Neuronal stem cell (in vitro differentiated cells): Measurements from ENCODE around the gene SPATA20.

Experiments
- DNase-seq: peaks from one replicate; pipeline ENCODE4 v3.0.0-alpha.2; 2013; ENCODE audit warnings: low spot score
- H2AFZ ChIP-seq: one replicate; pipeline ENCODE4 v1.6.1; 2013; ENCODE audit warnings: mild to moderate bottlenecking, low read length, inconsistent platforms
- H2AK5ac ChIP-seq: 2 replicates; pipeline ENCODE4 v1.6.1; 2013; ENCODE audit warnings: low read depth, mild to moderate bottlenecking, inconsistent platforms, low read length, moderate library complexity, mixed read lengths
- H2BK120ac ChIP-seq: 2 replicates; pipeline ENCODE4 v1.6.1; 2013; ENCODE audit warnings: low read depth, mild to moderate bottlenecking, inconsistent platforms, low read length, moderate library complexity, mixed read lengths
- H2BK12ac ChIP-seq: one replicate; pipeline ENCODE4 v1.6.1; 2013; ENCODE audit warnings: low read length, inconsistent platforms
- H2BK15ac ChIP-seq: 2 replicates; pipeline ENCODE4 v1.6.1; 2013; ENCODE audit warnings: mild to moderate bottlenecking, low read length, inconsistent platforms, mixed read lengths
- H2BK5ac ChIP-seq: one replicate; pipeline ENCODE4 v1.6.1; 2013; ENCODE audit warnings: inconsistent platforms, mild to moderate bottlenecking, low read length, moderate library complexity
- H3K14ac ChIP-seq: one replicate; pipeline ENCODE4 v1.6.1; 2013; ENCODE audit warnings: low read length, inconsistent platforms
- H3K18ac ChIP-seq: 2 replicates; pipeline ENCODE4 v1.6.1; 2013; ENCODE audit warnings: low read length, inconsistent platforms
- H3K23ac ChIP-seq: 2 replicates; pipeline ENCODE4 v1.6.1; 2013; ENCODE audit warnings: low read depth, mild to moderate bottlenecking, mixed read lengths, low read length, inconsistent platforms; ENCODE audit not compliant: poor library complexity
- H3K27ac ChIP-seq: replicated peaks from 3 replicates; pipeline ENCODE4 v1.5.1; 2013; ENCODE audit warnings: low read length, inconsistent platforms
- H3K27me3 ChIP-seq, 3 experiments: 2 replicates each; pipeline ENCODE4 v1.6.1; 2013; ENCODE audit warnings: low read length in 3 of 3, mild to moderate bottlenecking in 2 of 3, inconsistent platforms in 1 of 3, low read depth in 1 of 3, mixed read lengths in 1 of 3, moderate library complexity in 1 of 3; ENCODE audit not compliant: control insufficient read depth in 3 of 3, insufficient read depth in 3 of 3
- H3K36me3 ChIP-seq, 2 donors: replicated peaks in 1 of 2; 2 replicates each; pipeline ENCODE4 v1.6.1; 2013; ENCODE audit warnings: low read length in 2 of 2; ENCODE audit not compliant: control insufficient read depth in 2 of 2, insufficient read depth in 2 of 2
- H3K4ac ChIP-seq: 2 replicates; pipeline ENCODE4 v1.6.1; 2013; ENCODE audit warnings: inconsistent platforms, mild to moderate bottlenecking, low read length, moderate library complexity
- H3K4me1 ChIP-seq, 2 donors: 1 replicate in 1 of 2; 2 replicates in 1 of 2; pipeline ENCODE4 v1.6.1; 2013; ENCODE audit warnings: low read length in 2 of 2, low read depth in 1 of 2; ENCODE audit not compliant: control insufficient read depth in 2 of 2, insufficient read depth in 1 of 2
- H3K4me2 ChIP-seq: one replicate; pipeline ENCODE4 v1.6.1; 2013; ENCODE audit warnings: mild to moderate bottlenecking, low read length, inconsistent platforms; ENCODE audit not compliant: insufficient read depth, poor library complexity, severe bottlenecking
- H3K4me3 ChIP-seq, 2 donors: 2 replicates each; pipeline ENCODE4 v1.5.1; 2013; ENCODE audit warnings: low read length in 2 of 2, mild to moderate bottlenecking in 2 of 2, inconsistent platforms in 1 of 2, moderate library complexity in 1 of 2
- H3K79me1 ChIP-seq: one replicate; pipeline ENCODE4 v1.6.1; 2013; ENCODE audit warnings: low read depth, mild to moderate bottlenecking, inconsistent platforms, low read length, moderate library complexity
- H3K9ac ChIP-seq: one replicate; pipeline ENCODE4 v1.6.1; 2013; ENCODE audit warnings: mild to moderate bottlenecking, low read depth, low read length, inconsistent platforms; ENCODE audit not compliant: poor library complexity
- H3K9me3 ChIP-seq, 2 donors: replicated peaks in 1 of 2; 2 replicates each; pipeline versions ENCODE3 to v1.6.1; 2013; ENCODE audit warnings: low read length in 2 of 2, mild to moderate bottlenecking in 2 of 2, inconsistent platforms in 1 of 2, low read depth in 1 of 2, mixed read lengths in 1 of 2, moderate library complexity in 1 of 2; ENCODE audit not compliant: control insufficient read depth in 2 of 2, insufficient read depth in 1 of 2
- H4K8ac ChIP-seq: one replicate; pipeline ENCODE4 v1.6.1; 2013; ENCODE audit warnings: low read depth, mild to moderate bottlenecking, inconsistent platforms, low read length, moderate library complexity
- H4K91ac ChIP-seq: one replicate; pipeline ENCODE4 v1.6.1; 2013; ENCODE audit warnings: low read length, low read depth, mild to moderate bottlenecking, inconsistent platforms; ENCODE audit not compliant: poor library complexity
- WGBS, 2 donors: extraction: QIAGEN DNeasy Blood & Tissue Kit; methylation state at CpG; one replicate each; pipeline ENCODE4 v1.1.7; 2013; ENCODE audit warnings: missing lambda C conversion rate in 2 of 2, mixed read lengths in 1 of 2; ENCODE audit not compliant: insufficient read length in 2 of 2, insufficient replicate concordance in 1 of 2; ENCODE audit errors: extremely low coverage in 2 of 2; 5-methylcytosine and 5-hydroxymethylcytosine counted together

The SPATA20 gene

GRCh38 chr17:50573866-50574611 lies 27.1 kb downstream of the SPATA20 start:
- Histone ChIP-seq H2BK15ac (no peak overlapping the region), H4K8ac (no peak overlapping the region), H3K4ac (no peak overlapping the region), H3K9ac (no peak overlapping the region), H2AK5ac (no peak overlapping the region), H2BK120ac (no peak overlapping the region), H3K27ac (no peak overlapping the region), H3K36me3 (peaks cover 0 to 2% of the 10 kb centered on the region in 2 donors), H3K4me3 (no peak overlapping the region), H4K91ac (no peak overlapping the region), H2BK12ac (no peak overlapping the region), H3K4me2 (no peak overlapping the region), H2AFZ (no peak overlapping the region), H3K4me1 (peaks cover 13 to 18% of the 10 kb centered on the region in 2 donors), H3K79me1 (no peaks in the 10 kb centered on the region), H3K23ac (no peak overlapping the region), H3K18ac (no peak overlapping the region), H3K27me3 (no peaks in the 10 kb centered on the region), H3K14ac (no peak overlapping the region), H3K9me3 (peaks cover 0 to 4% of the 10 kb centered on the region in 2 donors), H2BK5ac (no peak overlapping the region)
- no peak for DNase-seq
- no CpG with 5 or more reads among the region's 12 CpGs for WGBS, 2 donors

DNA sequence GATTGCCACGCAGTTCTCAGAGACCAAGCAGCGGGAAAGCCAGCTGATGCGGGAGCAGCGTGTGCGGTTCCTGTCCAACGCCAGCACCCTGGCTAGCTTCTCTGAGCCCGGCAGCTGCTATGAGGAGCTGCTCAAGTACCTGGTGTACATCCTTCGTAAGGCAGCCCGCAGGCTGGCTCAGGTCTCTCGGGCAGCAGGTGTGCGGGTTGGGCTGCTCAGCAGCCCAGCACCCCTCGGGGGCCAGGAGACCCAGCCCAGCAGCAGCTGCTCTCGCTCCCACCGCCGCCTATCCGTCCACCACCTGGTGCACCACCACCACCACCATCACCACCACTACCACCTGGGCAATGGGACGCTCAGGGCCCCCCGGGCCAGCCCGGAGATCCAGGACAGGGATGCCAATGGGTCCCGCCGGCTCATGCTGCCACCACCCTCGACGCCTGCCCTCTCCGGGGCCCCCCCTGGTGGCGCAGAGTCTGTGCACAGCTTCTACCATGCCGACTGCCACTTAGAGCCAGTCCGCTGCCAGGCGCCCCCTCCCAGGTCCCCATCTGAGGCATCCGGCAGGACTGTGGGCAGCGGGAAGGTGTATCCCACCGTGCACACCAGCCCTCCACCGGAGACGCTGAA lies 28.7 kb downstream of the SPATA20 start:
- DNase-seq: no peak
- H2BK120ac ChIP-seq: no peak overlapping the region
- no peak overlapping the region for H3K23ac ChIP-seq
- no peak overlapping the region for H3K4ac ChIP-seq
- H2AFZ ChIP-seq: no peak overlapping the region
- no peak overlapping the region for H2BK15ac ChIP-seq
- H3K4me3 ChIP-seq: no peak overlapping the region
- peaks cover 0 to 2% of the 10 kb centered on the region in 2 donors for H3K36me3 ChIP-seq
- H2BK5ac ChIP-seq: peak overlapping the region; percentile 4
- no peak overlapping the region for H4K8ac ChIP-seq
- no peak overlapping the region for H3K9ac ChIP-seq
- H2AK5ac ChIP-seq: no peak overlapping the region
- no peak overlapping the region for H3K14ac ChIP-seq
- H3K9me3 ChIP-seq: peaks cover 0 to 4% of the 10 kb centered on the region in 2 donors
- WGBS, 2 donors: no CpG with 5 or more reads among the region's 33 CpGs
- H3K79me1 ChIP-seq: no peaks in the 10 kb centered on the region
- H3K27ac ChIP-seq: no peak overlapping the region
- H3K4me2 ChIP-seq: no peak overlapping the region
- H4K91ac ChIP-seq: no peak overlapping the region
- peaks cover 2 to 19% of the 10 kb centered on the region in 2 donors for H3K4me1 ChIP-seq
- H3K27me3 ChIP-seq: no peaks in the 10 kb centered on the region
- no peak overlapping the region for H2BK12ac ChIP-seq
- no peak overlapping the region for H3K18ac ChIP-seq

GRCh38 chr17:50576864-50577263 lies 29.9 kb downstream of the SPATA20 start:
- H2AFZ ChIP-seq: no peak overlapping the region
- DNase-seq: no peak
- H2BK5ac ChIP-seq: no peak overlapping the region

DNA sequence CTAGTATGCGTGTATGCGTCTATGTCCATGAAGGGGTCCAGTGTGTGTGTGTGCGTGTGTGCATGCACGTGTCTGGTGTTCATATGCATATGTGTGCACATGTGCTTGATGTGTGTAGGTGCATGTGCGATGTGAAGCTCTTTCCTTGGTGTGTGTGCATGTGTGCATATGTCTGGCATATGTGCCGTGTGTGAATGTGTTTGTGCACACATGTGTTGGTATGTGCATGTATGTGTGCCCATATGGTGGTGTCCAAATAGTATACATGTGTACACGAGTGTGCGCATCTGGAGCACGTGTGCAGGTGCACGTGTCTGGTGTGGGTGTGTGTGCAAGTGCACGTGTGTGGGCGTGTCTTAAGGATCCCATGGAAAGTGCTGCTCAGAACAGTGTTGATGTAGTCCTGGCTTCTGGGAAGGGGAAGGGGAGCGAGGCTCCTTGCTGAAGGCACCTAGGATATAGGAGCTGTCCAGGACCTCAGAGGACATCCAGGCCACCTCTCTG lies 30.5 kb downstream of the SPATA20 start:
- H2BK5ac ChIP-seq: no peak overlapping the region
- H2BK12ac ChIP-seq: no peak overlapping the region
- no peaks in the 10 kb centered on the region for H3K79me1 ChIP-seq
- H2BK15ac ChIP-seq: peak overlapping the region; percentile 63
- peaks cover 0 to 2% of the 10 kb centered on the region in 2 donors for H3K36me3 ChIP-seq
- no peak overlapping the region for H4K91ac ChIP-seq
- no peak overlapping the region for H4K8ac ChIP-seq
- H3K27me3 ChIP-seq: no peaks in the 10 kb centered on the region
- H2AFZ ChIP-seq: no peak overlapping the region
- no CpG with 5 or more reads among the region's 13 CpGs for WGBS, 2 donors
- peaks cover 0 to 19% of the 10 kb centered on the region in 2 donors for H3K4me1 ChIP-seq
- H3K23ac ChIP-seq: peak overlapping the region; percentile 68
- no peak overlapping the region for H2AK5ac ChIP-seq
- no peak overlapping the region for H3K27ac ChIP-seq
- peaks cover 0 to 4% of the 10 kb centered on the region in 2 donors for H3K9me3 ChIP-seq
- H3K4me3 ChIP-seq: peak overlapping the region in 1 of 2 donors; percentile 19
- H3K18ac ChIP-seq: peak overlapping the region; percentile 60
- H3K4me2 ChIP-seq: no peak overlapping the region
- no peak overlapping the region for H3K4ac ChIP-seq
- peak overlapping the region; percentile 24 for H3K9ac ChIP-seq
- H2BK120ac ChIP-seq: no peak overlapping the region
- no peak overlapping the region for H3K14ac ChIP-seq
- no peak for DNase-seq

More at GRCh38 chr17:50576864-50577263, 29.9 kb downstream of the SPATA20 start:
- peaks cover 0 to 19% of the 10 kb centered on the region in 2 donors for H3K4me1 ChIP-seq
- H2BK12ac ChIP-seq: no peak overlapping the region
- H3K14ac ChIP-seq: no peak overlapping the region
- no peaks in the 10 kb centered on the region for H3K27me3 ChIP-seq
- H2AK5ac ChIP-seq: no peak overlapping the region
- no peaks in the 10 kb centered on the region for H3K79me1 ChIP-seq
- H3K23ac ChIP-seq: no peak overlapping the region
- H3K36me3 ChIP-seq: peaks cover 0 to 2% of the 10 kb centered on the region in 2 donors
- no peak overlapping the region for H2BK120ac ChIP-seq
- WGBS, 2 donors: no CpG with 5 or more reads among the region's 13 CpGs
- no peak overlapping the region for H4K8ac ChIP-seq
- H3K4ac ChIP-seq: no peak overlapping the region
- no peak overlapping the region for H2BK15ac ChIP-seq
- no peak overlapping the region for H3K4me2 ChIP-seq
- H4K91ac ChIP-seq: no peak overlapping the region
- H3K9ac ChIP-seq: no peak overlapping the region
- H3K9me3 ChIP-seq: peaks cover 0 to 4% of the 10 kb centered on the region in 2 donors
- no peak overlapping the region for H3K27ac ChIP-seq
- no peak overlapping the region for H3K4me3 ChIP-seq
- peak overlapping the region; percentile 39 for H3K18ac ChIP-seq
